Stimulated activated naive CD8-positive, alpha-beta T cell treated with anti-CD3 and anti-CD28 coated beads, Interleukin-15, Interleukin-2, amounts not matched to agents 100 ng/mL and 50 ng/mL, for 24 hours (primary cell): ENCODE data around the gene TMBIM6.

Experiments
- H3K27ac Mint-ChIP-seq: one replicate; pipeline ENCODE4 v1.8.0; 2021; ENCODE audit warnings: mild to moderate bottlenecking, mixed read lengths
- H3K27me3 Mint-ChIP-seq: one replicate; pipeline ENCODE4 v1.8.0; 2021; ENCODE audit warnings: mixed read lengths
- H3K36me3 Mint-ChIP-seq: one replicate; pipeline ENCODE4 v1.8.0; 2021; ENCODE audit warnings: low read depth, mixed read lengths
- H3K4me1 Mint-ChIP-seq: one replicate; pipeline ENCODE4 v1.8.0; 2021; ENCODE audit warnings: low read depth, mixed read lengths
- H3K4me3 Mint-ChIP-seq: one replicate; pipeline ENCODE4 v1.8.0; 2021; ENCODE audit warnings: mild to moderate bottlenecking, mixed read lengths
- H3K9me3 Mint-ChIP-seq: one replicate; pipeline ENCODE4 v1.8.0; 2021; ENCODE audit warnings: mixed read lengths

TMBIM6 gene

DNA sequence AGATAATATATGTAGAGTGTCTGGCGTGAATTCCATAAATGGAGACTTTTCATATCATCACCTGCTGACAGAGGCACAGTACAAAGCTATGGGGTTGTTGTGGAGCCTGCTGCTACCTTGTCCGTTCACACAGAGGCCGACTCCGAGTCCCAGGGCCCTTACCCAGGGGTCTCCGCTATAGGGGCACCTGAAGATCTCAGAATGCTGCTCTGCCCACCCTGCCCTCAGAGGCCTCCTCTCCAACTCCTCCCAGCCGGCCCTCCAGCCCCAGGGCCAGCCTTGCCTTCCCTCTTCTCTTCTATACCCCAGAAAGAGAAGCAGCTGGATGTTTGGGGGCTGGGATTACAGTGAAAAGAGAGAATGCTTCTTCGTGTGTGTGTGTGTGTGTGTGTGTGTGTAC, 65.5 kb downstream of the TMBIM6 start:
- H3K9me3 Mint-ChIP-seq: no peaks in the 10 kb centered on the region
- peaks cover 5% of the 10 kb centered on the region for H3K4me1 Mint-ChIP-seq
- no peak overlapping the region for H3K27ac Mint-ChIP-seq
- H3K27me3 Mint-ChIP-seq: no peaks in the 10 kb centered on the region
- H3K36me3 Mint-ChIP-seq: peaks cover 7% of the 10 kb centered on the region
- H3K4me3 Mint-ChIP-seq: no peak overlapping the region

DNA sequence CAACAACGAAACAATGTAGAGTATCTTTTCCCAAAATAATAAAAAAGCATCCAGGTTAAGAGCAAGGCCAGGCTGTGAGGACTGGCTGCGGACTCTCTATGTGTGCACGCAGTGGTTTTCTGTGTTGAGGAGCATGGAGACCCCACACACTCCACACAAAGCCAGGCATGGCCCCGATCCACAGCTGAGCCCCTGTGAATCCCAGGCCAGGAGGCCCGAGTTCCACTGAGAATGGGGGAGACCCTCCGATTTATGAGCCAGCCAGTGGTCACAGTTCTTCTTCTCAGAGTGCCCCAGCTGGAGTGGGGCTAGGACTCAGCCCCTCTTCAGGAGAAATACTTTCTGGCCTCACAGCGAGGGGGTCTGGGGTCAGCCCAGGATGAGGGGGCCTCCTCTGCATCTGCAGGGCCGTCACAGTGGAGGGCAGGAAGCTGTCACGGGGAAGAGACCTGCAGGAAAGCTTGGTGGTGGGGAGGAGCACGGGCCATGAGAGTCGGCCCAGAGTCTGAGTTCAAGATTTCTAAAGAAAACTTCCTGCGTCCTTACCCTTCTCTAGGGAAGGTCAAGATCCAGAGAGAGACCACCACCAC, 66.7 kb downstream of the TMBIM6 start:
- no peaks in the 10 kb centered on the region for H3K27me3 Mint-ChIP-seq
- no peak overlapping the region for H3K4me3 Mint-ChIP-seq
- H3K27ac Mint-ChIP-seq: no peak overlapping the region
- peaks cover 7% of the 10 kb centered on the region for H3K36me3 Mint-ChIP-seq
- H3K9me3 Mint-ChIP-seq: no peaks in the 10 kb centered on the region
- H3K4me1 Mint-ChIP-seq: peaks cover 11% of the 10 kb centered on the region

DNA sequence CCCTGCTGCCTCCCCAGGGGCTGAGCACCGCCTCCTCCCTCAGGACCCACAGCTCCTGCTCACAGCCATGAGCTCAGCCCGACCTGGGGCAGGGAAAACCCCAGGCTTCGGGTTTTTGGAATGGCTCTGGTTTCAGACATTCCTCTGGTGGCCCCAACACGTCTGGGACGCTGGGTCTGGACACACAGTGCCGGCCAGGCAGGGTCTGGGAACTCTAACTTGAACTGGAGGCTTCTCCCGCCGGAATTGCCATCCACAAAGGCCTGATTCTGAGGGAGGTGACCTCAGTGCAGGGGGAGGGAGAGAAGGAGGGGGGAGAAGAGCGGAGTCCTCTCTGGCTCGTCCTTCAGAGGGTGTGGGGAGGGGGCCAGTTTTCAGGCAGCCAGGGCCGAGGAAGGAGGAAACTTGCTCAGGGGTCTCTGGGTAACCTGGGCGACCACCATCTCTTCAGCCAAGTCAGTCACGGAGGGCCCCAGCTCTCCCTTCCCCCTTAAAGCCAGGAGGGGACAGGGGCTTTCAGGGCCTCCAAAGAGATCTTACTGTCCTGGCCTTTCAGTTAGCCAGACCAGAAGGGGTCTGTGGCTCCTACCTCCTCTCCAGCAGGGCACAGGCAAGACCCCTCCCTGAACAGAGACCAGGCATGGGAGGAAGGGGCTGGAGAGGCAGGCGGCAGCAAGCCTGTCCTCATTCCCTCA, 67.5 kb downstream of the TMBIM6 start:
- no peak overlapping the region for H3K4me3 Mint-ChIP-seq
- H3K27me3 Mint-ChIP-seq: no peaks in the 10 kb centered on the region
- no peaks in the 10 kb centered on the region for H3K9me3 Mint-ChIP-seq
- no peak overlapping the region for H3K27ac Mint-ChIP-seq
- peaks cover 7% of the 10 kb centered on the region for H3K36me3 Mint-ChIP-seq
- H3K4me1 Mint-ChIP-seq: peaks cover 13% of the 10 kb centered on the region

DNA sequence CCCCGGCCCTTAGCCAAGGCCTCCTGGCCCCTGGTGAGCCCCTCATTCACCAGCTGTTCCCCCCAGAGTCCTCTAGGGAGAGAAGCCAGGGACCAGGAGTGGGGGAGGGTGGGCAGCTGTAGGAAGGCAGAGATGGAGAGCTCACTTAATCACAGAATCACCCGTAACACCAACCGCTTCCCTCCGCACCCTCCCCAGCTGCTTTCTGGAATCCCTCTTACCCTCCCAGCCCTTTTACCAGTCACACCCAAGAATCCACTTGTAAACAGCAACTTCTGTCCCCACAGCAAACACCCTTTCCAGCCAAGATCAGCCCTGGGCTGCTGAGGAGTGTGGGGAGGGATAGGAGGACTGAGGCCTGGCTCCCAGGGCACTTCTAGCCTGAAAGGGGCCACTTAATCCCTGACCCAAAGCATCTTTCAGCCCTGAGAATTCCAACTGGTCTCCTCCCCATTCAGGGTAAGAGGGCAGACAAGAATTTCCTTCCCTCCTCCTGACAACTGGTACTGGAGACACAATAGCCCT, 68.1 kb downstream of the TMBIM6 start:
- no peaks in the 10 kb centered on the region for H3K27me3 Mint-ChIP-seq
- H3K4me1 Mint-ChIP-seq: peaks cover 13% of the 10 kb centered on the region
- H3K36me3 Mint-ChIP-seq: peaks cover 7% of the 10 kb centered on the region
- H3K27ac Mint-ChIP-seq: no peak overlapping the region
- no peak overlapping the region for H3K4me3 Mint-ChIP-seq
- H3K9me3 Mint-ChIP-seq: no peaks in the 10 kb centered on the region

DNA sequence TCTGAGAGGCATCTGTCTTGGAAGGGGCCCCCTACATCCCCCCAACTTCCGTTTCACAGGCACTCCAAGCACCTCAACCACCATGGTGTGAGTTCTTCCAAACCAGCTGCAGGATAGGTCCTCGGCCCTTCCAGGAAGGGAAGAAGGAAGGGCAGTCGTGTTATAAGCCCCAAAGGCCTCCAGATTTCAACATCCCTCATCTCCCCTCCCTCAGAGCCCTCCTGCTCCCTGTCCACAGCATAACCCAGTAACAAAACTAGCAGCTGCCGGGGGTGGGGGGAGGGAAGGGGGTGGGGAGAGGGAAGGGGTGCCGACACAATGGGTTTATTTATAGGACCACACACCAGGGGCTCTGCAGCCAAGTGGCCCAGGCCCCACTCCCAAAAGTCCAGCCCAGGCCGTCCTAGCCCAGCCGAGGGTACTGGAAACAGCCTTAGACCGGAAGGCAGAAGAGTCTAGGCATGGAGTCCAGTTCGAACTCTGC, 68.6 kb downstream of the TMBIM6 start:
- peaks cover 6% of the 10 kb centered on the region for H3K36me3 Mint-ChIP-seq
- no peak overlapping the region for H3K27ac Mint-ChIP-seq
- H3K4me3 Mint-ChIP-seq: no peak overlapping the region
- no peaks in the 10 kb centered on the region for H3K27me3 Mint-ChIP-seq
- peaks cover 13% of the 10 kb centered on the region for H3K4me1 Mint-ChIP-seq
- no peaks in the 10 kb centered on the region for H3K9me3 Mint-ChIP-seq

DNA sequence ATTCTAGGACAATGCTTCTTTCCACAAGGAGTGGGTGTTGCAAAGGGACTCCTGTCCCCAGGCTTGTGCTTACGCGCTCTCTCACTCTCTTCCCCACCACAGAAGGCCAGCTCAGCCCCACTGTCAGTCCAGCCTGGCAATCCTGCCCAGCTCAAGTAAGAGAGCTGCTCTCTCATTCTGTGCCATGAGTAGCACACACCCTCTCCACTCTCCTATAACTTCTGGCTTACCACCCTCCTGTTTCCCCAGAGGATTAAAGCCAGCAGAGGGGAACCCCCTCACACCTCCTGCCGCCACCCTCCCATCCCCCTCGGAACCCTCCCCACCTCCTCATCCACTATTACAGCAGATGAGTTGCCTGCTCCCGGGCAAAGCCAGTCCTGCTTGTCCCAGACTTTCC, 69.8 kb downstream of the TMBIM6 start:
- Mint-ChIP-seq H3K27ac (no peak overlapping the region), H3K4me1 (peaks cover 13% of the 10 kb centered on the region), H3K9me3 (no peaks in the 10 kb centered on the region), H3K27me3 (no peaks in the 10 kb centered on the region), H3K36me3 (peaks cover 4% of the 10 kb centered on the region), H3K4me3 (no peak overlapping the region)

DNA sequence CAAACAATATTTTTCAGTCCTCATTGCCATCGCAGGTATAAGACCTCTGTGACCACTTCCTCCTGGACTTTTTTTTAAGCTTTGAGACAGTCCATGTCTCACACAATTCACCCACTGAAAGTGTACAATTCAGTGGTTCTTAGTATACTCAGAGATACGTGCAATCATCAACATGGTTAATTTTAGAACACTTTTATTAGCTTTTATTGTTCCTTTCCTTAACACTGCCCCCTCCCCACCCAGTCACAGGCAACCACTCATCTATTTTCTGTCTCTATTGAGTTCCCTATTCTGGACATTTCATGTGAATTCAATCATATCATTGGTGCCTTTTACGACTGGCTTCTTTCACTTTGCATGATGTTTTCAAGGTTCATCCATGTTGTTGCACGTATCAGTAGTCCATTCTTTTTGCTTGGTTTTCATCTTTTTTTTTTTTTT, 70.6 kb downstream of the TMBIM6 start:
- Mint-ChIP-seq H3K4me1 (peaks cover 13% of the 10 kb centered on the region), H3K36me3 (peaks cover 4% of the 10 kb centered on the region), H3K27me3 (no peaks in the 10 kb centered on the region), H3K4me3 (no peak overlapping the region), H3K27ac (no peak overlapping the region), H3K9me3 (no peaks in the 10 kb centered on the region)

DNA sequence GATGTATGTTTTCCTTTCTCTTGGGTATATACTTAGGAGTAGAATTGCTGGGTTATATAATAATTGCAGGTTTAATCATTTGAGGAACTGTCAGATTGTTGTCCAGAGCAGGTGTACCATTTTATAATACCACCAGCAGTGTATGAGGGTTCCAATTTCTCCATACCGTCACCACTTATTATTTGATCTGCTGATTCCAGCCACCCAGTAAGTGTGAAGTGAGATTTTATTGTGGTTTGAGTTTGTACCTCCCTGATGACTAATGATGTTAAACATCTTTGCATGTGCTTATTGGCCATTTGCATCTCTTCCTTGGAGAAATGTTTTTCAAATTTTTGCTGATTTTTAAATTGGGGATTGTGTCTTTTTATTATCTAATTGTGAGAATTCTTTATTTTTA, 71.8 kb downstream of the TMBIM6 start:
- no peak overlapping the region for H3K27ac Mint-ChIP-seq
- no peaks in the 10 kb centered on the region for H3K9me3 Mint-ChIP-seq
- no peak overlapping the region for H3K4me3 Mint-ChIP-seq
- no peaks in the 10 kb centered on the region for H3K27me3 Mint-ChIP-seq
- H3K36me3 Mint-ChIP-seq: peaks cover 4% of the 10 kb centered on the region
- H3K4me1 Mint-ChIP-seq: peaks cover 17% of the 10 kb centered on the region
